GM18517 (cell line): Measurements from ENCODE around the gene ASTL.

Experiments
- ATAC-seq: cut with Tn5 transposase; IDR thresholded peaks from one replicate; pipeline ENCODE4 v1.9.1; 2021; ENCODE audit warnings: mild to moderate bottlenecking, moderate library complexity; ENCODE audit not compliant: unreplicated experiment

The ASTL gene

GRCh38 chr2:96113367-96113677 is 25.0 kb downstream of the ASTL start:
- ATAC-seq: no peak

GRCh38 chr2:96112501-96113366 is 25.6 kb downstream of the ASTL start:
- ATAC-seq: no peak

GRCh38 chr2:96111823-96112500 is 26.3 kb downstream of the ASTL start:
- no peak for ATAC-seq

GRCh38 chr2:96111257-96111640 is 27.1 kb downstream of the ASTL start:
- no peak for ATAC-seq

- no peak for ATAC-seq
These were observed 27.6 kb downstream of the ASTL start for GRCh38 chr2:96110621-96111256.

GRCh38 chr2:96109931-96110511 is 28.3 kb downstream of the ASTL start:
- ATAC-seq: no peak

GRCh38 chr2:96109361-96109680 is 29.0 kb downstream of the ASTL start:
- ATAC-seq: no peak

- no peak for ATAC-seq
These were observed 29.6 kb downstream of the ASTL start for GRCh38 chr2:96108541-96109360.

- ATAC-seq: no peak
These were observed 30.2 kb downstream of the ASTL start for GRCh38 chr2:96108151-96108540.

GRCh38 chr2:96107708-96108065 is 30.6 kb downstream of the ASTL start:
- no peak for ATAC-seq

- no peak for ATAC-seq
These were observed 31.2 kb downstream of the ASTL start for GRCh38 chr2:96106991-96107707.

- ATAC-seq: no peak
These were observed 32.1 kb downstream of the ASTL start for GRCh38 chr2:96105994-96106715.

GRCh38 chr2:96105152-96105915 is 33.0 kb downstream of the ASTL start:
- no peak for ATAC-seq

GRCh38 chr2:96104487-96104861 is 33.8 kb downstream of the ASTL start:
- ATAC-seq: no peak

GRCh38 chr2:96103761-96104486 is 34.4 kb downstream of the ASTL start:
- no peak for ATAC-seq

- no peak for ATAC-seq
These were observed 35.1 kb downstream of the ASTL start for GRCh38 chr2:96103187-96103601.

GRCh38 chr2:96102596-96103186 is 35.6 kb downstream of the ASTL start:
- no peak for ATAC-seq

GRCh38 chr2:96100893-96101304 is 37.4 kb downstream of the ASTL start:
- no peak for ATAC-seq
